Fibroblast of skin of right biceps (primary cell): ENCODE measurements around the gene SNX33.
"Not testable (repeated sequence)": the region's sequence is repeated elsewhere in the genome, so short reads cannot be mapped to it uniquely, and the experiment has no call there.

ENCODE experiments used
- DNase-seq: peaks from one replicate; pipeline ENCODE4 v3.0.0-alpha.2; 2013

SNX33 gene

GRCh38 chr15:75684648-75685047 lies 36.9 kb downstream of the SNX33 start:
- DNase-seq: no peak

DNA sequence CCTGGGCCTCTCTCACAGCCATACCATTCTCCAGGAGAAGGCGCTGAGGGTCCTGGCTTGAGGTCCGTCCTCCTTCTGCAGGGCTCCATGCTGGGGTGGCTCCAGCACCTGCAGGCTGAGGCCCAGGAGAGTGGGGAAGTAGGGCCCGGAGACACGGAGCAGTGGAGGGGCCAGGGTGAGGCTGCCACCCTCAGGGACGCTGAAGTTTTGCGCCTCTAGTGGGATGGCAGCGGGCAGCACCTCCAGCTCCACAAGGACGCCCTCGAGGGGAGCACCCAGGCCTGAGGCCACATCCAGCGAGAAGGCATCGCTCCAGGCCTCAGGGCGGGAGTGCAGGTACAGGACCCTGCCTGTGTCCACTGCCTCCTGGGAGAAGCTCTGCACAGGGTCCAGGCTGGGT lies 37.5 kb downstream of the SNX33 start:
- DNase-seq: no peak

DNA sequence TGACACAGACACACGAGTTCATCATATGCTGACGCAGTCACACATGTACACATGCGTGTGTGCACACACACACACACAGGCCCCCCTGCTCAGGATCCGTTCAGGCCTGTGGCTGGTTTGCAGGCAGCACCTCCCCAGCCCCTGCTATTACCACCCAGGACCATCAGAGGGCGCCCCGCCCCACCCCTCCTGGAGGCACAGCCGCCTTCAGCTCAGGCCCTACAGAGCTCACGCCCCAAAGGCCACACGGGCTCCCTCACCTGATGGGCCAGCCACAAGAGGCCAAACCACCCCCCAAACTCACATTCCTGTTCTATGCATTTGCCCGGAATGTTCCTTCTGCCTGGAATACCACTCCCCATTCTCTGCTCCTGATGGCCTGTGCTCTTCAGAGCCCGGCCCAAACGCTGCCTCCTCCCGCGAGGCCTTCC lies 38.5 kb downstream of the SNX33 start:
- DNase-seq: peak; percentile 65

DNA sequence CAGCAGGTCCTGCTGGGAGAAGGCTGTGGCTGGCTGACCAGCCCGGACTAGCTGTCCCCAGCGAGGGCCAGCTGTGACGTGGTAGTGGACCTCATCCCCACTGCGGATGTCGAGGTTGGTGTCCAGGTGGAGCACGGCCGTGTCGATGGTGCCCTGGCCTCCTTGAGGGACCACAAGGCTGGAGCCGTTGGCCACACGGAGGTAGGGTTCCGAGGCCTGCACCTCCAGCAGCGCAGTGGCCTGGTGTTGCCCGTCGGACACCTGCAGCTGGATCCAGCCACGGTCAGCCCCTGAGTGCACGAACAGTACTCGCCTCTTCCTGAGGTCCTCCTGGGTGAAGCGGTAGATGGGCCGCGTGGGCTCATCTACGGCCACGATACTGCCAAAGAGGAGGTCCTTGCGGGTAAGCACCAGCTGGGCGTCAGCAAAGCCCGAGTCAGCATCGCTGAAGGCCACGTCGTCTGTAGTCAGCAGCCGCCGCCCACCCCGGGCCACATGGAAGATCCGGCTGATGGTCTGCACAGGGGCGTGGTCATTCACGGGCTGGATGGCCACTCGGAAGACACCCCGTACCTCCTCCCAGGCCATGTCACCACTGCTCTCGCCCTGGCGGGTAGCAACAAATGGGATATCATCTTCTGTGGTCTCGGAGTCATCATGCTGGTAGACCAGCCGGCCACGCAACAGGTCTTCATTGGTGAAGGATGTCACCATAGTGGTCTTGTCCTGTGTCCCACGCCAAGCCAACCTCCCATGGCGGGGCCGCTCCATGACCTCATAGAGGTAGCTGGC lies 40.0 kb downstream of the SNX33 start:
- no peak for DNase-seq

DNA sequence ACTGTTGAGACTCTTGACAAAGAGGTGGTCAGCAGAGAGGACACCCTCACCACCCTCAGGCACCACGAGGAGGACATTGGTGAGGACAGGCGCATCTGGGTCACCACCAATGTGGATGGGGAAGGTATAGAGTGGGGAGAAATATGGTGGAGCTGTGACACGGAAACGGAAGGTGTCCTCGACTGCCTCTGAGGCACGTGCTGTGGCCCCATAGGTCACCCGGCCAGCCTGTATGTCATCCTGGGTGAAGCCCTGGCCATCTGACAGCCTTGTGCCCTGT lies 40.5 kb downstream of the SNX33 start:
- no peak for DNase-seq

GRCh38 chr15:75688831-75689230 lies 41.1 kb downstream of the SNX33 start:
- no peak for DNase-seq

- DNase-seq: not testable (repeated sequence)
Observed at GRCh38 chr15:75689429-75689828, 41.7 kb downstream of the SNX33 start.

GRCh38 chr15:75692311-75692710 lies 44.6 kb downstream of the SNX33 start:
- not testable (repeated sequence) for DNase-seq

- not testable (repeated sequence) for DNase-seq
Observed at GRCh38 chr15:75693028-75693427, 45.3 kb downstream of the SNX33 start.

DNA sequence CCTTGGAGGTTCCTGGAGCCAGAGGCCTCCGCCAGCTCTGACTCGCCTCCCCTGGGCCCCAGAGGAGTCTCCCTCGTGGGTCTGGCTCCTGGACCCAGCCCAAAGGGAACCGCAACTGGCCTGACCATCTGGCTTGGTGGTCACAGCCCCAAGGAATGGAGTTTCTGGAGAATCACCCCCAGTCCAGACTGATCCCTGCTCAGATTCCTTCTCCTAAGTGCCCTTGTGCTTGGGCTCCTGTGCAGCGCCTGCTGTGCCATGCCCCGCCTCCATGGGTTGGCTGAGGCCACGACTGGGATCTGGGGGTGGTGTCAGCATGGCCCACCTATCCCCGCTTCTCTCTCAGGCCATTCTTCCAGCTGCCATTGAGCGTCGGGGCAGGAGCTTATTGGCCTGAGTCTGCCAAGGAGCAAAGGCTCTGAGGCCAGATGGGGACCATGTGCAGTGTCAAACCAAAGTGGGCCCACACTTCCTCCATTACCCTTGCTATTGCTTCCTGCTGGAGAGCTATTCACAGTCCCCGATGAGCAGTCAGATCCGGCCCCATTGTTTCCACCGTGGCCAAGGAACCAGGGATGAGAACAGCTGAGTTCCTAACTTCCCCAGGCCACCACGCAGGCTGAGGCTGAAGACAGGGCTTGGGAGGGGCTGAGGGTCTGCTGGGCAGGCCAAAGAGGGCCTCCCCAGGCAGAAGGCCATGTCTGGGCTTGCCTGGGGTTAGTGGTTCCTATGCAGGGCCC lies 46.0 kb downstream of the SNX33 start:
- DNase-seq: peak; percentile 79

- DNase-seq: peak; percentile 98
Observed at GRCh38 chr15:75694241-75695182, 46.8 kb downstream of the SNX33 start.

DNA sequence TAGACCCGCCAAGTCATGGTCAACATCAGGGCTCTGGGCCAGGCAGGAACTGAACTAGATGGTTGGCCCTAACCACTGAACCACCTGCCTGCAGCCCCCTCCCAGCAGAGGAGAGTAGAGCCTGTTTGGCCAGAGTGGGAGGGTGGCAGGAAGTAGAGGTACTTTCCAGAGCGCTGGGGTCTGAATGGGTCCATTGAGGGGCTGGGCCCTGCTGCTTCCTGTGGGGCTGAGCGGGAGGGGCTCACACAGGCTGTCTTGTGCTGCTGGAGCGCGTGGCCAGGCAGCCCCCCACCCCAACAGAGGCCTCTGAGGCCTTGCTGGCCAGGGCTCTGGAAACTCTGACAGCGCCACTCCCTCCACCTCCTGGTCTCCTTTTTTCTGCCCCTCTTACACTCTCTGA lies 47.5 kb downstream of the SNX33 start:
- no peak for DNase-seq

DNA sequence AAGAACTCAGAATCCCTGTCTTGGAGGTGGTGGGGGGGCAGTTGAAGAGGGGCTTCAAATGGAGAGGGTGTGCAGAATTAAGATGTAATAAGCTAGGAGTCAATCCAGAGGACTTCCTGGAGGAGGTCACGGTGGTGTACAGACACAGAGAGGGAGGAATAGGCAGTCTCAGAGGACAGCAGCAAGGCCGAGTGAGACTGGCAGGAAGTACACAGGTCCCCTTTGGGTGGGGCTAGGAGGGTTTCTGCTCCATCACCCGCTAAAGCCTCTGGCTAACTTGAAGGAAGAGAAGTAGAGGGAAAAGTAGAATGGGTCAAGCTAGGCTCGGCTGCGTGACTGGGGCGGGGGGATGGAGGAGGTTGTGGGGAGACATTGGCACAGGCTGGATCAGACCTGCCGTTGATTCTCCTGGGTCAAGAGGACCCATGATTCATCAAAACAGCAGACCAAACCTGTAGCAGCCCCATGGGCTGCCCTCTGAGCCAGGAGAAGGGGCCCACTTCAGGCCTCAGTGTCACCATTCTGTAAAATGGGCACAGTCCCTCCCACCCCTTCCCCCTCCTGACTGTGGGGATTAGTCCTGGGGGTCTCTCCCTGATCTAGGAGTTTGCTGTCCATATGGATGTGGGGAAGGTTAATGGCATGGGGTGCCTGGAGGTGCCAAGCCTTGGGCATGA lies 48.1 kb downstream of the SNX33 start:
- DNase-seq: no peak

GRCh38 chr15:75696311-75696720 lies 48.6 kb downstream of the SNX33 start:
- no peak for DNase-seq

DNA sequence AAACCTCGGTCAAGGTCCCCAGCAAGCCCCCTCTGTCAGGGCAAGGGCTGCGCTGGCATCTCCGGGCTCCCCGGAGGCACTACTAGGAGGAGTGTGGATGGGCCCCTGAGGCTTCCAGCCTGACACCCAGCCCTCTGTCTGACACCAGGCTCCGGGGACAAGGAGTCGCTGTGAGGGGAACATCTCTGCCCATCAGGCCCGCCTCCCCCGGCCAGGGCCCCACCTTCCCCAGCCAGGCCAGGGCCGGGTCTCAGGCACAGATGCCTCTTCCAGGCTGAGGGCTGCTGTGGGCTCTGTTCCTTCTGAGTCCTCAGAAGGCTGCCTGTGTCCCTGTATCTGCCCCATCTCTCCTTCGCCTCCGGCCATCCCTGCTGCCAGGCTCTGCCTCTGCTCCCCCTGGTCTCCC lies 49.1 kb downstream of the SNX33 start:
- no peak for DNase-seq

DNA sequence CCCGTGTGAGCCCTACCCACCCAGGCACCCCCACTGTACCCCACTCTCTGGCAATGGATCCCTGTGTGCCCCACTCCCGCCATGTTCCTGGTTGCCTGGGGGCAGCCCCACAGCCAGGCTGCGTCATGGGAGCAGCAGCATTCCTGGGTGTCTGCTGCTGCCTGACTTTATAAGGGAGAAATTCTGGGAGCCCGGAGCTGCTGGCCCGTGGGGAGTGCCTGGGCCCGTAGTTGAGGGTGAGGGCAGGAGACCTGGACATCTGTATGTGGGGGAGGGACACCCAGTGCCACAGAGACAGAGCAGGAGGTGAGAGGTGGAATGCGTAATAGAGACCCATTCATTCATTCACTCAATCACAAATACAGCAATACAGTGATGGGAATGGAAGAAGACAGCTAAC lies 49.8 kb downstream of the SNX33 start:
- no peak for DNase-seq

DNA sequence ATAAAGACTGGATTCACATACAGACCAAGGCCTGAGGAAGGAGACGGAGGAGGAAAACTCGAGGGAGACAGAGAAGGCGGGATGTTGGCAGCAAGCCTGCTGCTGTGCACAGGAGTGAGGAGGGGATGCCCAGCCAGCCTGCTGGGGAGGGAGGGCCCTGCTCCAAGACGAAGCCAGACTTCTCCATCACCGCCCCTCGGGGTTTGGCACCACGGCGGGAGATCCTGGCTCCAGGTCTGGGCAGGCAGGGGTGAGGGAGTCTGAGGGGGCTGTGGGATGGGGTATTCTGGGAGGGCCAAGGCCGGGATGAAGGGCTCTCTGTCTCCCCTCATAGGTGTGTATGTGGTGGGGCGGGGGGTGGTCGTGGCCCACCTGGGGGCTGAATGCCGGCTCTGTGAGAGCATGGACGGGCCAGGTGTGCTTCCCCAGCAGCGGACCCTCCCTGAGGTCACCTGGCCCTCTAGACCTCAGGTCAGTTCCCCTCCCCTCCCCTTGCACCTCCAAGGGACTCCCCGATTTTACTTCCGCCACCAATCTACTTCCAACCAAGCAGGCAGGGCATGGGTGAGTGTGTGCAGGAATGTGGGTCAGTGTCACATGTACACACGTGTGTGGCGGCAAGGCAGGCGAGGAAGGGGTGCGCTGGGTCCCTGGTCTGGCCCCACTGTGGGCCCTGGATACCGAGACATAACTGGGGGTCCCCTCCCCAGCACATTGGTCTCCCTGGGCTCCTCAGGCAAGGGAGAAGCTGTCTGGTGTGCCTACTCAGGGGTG lies 50.4 kb downstream of the SNX33 start:
- not testable (repeated sequence) for DNase-seq

DNA sequence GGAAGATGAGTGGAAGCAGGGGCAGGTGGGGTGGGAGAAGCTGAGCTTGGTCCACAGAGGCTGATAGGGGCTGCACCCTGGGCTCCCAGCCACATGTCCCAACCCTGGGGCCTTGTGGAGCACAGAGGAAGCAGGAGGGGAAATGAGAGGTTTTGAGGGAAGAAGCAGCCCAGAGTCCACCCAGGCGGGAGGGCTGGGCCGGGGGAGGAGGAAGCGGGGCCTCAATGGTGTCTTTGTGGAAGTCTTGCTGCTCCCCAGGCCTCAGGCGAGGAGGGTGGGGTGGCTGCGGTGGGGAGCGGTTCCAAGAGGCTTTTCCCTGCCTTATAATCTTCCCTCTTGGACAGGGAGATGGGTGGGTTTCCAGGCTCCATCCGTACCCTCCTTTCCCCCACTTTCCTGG lies 51.8 kb downstream of the SNX33 start:
- DNase-seq: not testable (repeated sequence)

- DNase-seq: peak; percentile 88
Observed at GRCh38 chr15:75699961-75700874, 52.5 kb downstream of the SNX33 start.

- DNase-seq: not testable (repeated sequence)
Observed at GRCh38 chr15:75701071-75702003, 53.6 kb downstream of the SNX33 start.
